OCI-M2 (cell line): Measurements from ENCODE around the gene SLF2.
"Not testable (repeated sequence)": the region's sequence is repeated elsewhere in the genome, so short reads cannot be mapped to it uniquely, and the experiment has no call there.

Experiments
- DNase-seq: peaks from one replicate; lab custom pipeline; 2025; ENCODE audit not compliant: unreplicated experiment; lab: John Stamatoyannopoulos, UW

Gene SLF2

GRCh38 chr10:100960251-100960650, 47.5 kb downstream of the SLF2 start:
- no peak for DNase-seq

GRCh38 chr10:100962351-100963080, 49.8 kb downstream of the SLF2 start:
- no peak for DNase-seq

GRCh38 chr10:100963826-100964225, 51.1 kb downstream of the SLF2 start:
- no peak for DNase-seq

GRCh38 chr10:100965820-100966219, 53.1 kb downstream of the SLF2 start:
- DNase-seq, result no peak

GRCh38 chr10:100966887-100967286, 54.1 kb downstream of the SLF2 start:
- DNase-seq, result no peak

GRCh38 chr10:100967332-100967731, 54.6 kb downstream of the SLF2 start:
- DNase-seq, result peak; percentile 69

- no peak for DNase-seq
These were observed 55.4 kb downstream of the SLF2 start for GRCh38 chr10:100968062-100968736.

GRCh38 chr10:100968863-100969186, 56.1 kb downstream of the SLF2 start:
- no peak for DNase-seq

- peak; percentile 37 for DNase-seq
These were observed 56.7 kb downstream of the SLF2 start, which contains the start of gene SEMA4G for GRCh38 chr10:100969187-100970075. Gene SEMA4G, plus strand, starts transcription at chr10:100969504. Its CDS starts 3,409 bp downstream, at chr10:100972913.

GRCh38 chr10:100970076-100970913, 57.5 kb downstream of the SLF2 start:
- DNase-seq, result no peak

- DNase-seq, result no peak
These were observed 58.4 kb downstream of the SLF2 start for GRCh38 chr10:100970914-100971811.

GRCh38 chr10:100972115-100972903, 59.5 kb downstream of the SLF2 start:
- DNase-seq, result no peak

GRCh38 chr10:100972904-100973535, 60.3 kb downstream of the SLF2 start:
- DNase-seq, result no peak

- not testable (repeated sequence) for DNase-seq
These were observed 62.6 kb downstream of the SLF2 start for GRCh38 chr10:100975397-100975796.

- no peak for DNase-seq
These were observed 64.1 kb downstream of the SLF2 start for GRCh38 chr10:100976906-100977305.

- DNase-seq, result no peak
These were observed 64.7 kb downstream of the SLF2 start for GRCh38 chr10:100977436-100977835.

GRCh38 chr10:100978121-100978900, 65.5 kb downstream of the SLF2 start:
- no peak for DNase-seq

- no peak for DNase-seq
These were observed 66.1 kb downstream of the SLF2 start for GRCh38 chr10:100978901-100979195.
